ENCODE results near the gene PARD3.

DNA sequence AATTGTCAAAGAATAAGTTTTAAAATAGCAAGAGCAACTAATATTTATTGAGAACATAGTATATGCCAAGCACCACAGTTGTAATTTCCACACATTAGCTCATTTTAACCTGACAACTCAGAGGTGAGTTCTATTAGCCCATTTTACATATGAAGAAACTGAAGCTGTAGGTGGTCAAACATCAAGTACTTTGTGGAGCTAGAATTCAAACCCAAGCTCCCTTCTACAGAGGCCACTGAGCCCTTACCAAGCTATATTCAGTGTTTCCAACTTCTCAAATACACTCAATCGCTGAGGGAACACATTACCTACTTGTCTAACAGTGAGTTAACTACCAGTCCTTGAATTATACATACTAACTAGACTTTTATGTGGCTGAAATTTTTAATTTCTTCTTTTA, 236.6 kb downstream of the PARD3 start:
- TF ChIP-seq CTCF (IDR thresholded peaks at IDR 0.05) = no peak
- no peak for TF ChIP-seq POLR2A (IDR thresholded peaks at IDR 0.05)
